HG03196 (cell line): Measurements from ENCODE around the gene MAN2A2.
"Not testable (repeated sequence)": the region's sequence is repeated elsewhere in the genome, so short reads cannot be mapped to it uniquely, and the experiment has no call there.

Source experiments
- ATAC-seq: cut with Tn5 transposase; IDR thresholded peaks from one replicate; pipeline ENCODE4 v1.9.1; 2021; ENCODE audit not compliant: unreplicated experiment

The MAN2A2 gene

DNA sequence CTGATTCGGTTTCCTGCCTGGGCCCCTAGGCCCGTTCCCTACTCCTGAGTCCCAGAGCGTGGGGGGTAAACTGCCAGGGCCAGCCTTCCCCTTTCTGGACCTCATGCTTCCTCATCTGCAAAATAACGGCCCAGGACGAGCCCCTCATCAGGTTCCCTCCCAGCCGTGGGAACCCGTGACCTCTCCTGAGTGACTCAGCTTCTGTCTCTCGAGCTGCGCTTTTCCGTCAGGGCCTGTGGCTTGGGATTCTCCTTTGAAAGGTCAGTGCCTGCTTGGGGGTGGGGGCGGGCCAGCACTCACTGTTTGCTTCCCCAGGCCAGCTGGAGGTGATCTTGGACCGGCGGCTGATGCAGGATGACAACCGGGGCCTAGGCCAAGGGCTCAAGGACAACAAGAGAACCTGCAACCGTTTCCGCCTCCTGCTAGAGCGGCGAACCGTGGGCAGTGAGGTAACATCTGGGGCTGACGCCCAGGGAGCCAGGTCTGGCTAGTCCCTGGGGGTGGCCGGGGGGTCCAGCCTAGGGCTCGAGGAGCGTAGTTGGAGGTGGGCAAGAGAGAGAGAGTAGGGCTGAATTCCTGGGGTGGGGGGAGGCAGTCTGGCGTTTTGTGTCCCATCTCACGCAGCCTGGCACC is 12.8 kb downstream of the MAN2A2 start:
- ATAC-seq = no peak

DNA sequence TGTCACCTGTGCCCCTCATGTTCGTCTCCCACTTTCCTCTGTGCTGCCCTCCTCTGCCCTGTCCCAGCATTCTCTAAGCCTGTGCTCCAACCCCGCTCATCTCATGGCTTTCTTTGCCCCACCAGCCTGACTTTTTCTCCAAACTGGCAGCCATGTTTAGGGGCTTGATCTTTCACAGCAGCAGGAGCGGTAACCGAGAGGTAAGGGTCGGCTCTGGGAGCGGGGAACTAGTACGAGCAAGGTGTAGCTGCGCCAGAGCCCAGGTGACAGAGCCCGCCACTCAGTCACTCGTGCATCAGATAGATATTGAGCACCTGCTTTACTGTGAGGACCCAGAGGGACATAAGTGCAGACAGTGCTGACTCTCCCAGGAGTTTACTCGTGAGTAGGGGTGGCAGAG is 13.4 kb downstream of the MAN2A2 start:
- no peak for ATAC-seq

DNA sequence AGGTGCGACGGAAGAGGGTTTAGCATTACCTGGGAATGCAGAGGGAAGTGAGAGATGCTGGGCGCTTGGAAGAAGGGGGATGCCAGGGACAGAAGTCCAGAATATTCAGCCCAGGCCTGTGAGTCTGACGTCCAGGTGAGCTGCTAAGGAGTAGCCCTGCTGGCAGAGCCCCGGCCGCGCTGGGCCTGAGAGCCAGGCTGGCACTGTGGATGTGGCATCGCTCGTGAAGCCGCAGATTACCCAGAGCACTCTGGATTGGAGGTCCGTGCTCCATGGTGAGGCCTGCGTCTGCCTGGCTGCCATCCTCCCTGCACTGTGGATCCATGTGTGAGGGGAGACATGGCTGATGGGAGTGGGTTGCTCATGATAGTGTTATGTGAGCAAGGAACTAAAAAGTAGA is 14.5 kb downstream of the MAN2A2 start:
- no peak for ATAC-seq

DNA sequence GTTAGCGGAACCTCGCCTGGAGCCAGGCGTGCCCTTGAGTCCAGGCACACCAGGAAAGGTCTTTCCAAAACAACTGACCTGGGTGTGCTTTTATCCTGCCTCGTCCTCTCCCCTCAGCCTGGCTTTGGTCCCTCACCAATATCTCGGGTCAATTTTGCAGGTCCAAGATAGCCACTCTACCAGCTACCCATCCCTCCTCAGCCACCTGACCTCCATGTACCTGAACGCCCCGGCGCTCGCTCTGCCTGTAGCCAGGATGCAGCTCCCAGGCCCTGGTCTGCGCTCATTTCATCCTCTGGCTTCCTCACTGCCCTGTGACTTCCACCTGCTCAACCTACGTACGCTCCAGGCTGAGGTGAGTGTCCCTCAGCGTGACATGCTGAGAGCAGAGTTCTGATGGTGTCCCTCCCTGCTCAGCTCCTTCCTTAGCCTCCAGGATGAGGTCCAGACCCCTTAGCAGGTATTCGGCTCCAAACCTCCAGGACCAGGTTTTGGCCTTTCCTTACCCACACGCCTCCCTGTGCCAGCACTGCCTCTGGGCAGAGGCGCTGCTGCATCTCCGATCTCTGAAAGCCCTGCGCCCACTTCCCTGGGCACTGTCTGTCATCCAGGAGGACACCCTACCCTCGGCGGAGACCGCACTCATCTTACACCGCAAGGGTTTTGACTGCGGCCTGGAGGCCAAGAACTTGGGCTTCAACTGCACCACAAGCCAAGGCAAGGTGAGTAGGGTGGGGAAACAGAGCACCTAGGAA is 15.1 kb downstream of the MAN2A2 start:
- no peak for ATAC-seq

DNA sequence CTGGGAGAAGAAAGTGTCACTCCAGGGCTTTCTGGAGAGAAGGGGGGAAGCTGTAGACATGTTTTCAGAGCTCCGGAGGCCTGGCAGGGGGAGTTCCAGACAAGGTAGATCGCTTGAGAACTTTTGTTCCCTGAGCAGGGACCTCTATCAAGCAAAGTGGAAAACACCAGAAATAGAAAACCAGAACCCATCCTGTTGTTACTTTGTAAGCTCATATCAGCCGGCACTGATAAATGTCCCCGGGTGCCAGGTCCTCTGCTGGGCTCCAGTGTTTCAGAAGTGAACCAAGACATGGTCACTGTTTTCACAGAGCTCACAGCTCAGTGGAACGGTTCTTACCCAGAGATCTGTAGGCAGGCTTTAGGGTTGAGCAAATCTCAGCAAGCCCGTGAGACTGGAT is 15.7 kb downstream of the MAN2A2 start:
- no peak for ATAC-seq

DNA sequence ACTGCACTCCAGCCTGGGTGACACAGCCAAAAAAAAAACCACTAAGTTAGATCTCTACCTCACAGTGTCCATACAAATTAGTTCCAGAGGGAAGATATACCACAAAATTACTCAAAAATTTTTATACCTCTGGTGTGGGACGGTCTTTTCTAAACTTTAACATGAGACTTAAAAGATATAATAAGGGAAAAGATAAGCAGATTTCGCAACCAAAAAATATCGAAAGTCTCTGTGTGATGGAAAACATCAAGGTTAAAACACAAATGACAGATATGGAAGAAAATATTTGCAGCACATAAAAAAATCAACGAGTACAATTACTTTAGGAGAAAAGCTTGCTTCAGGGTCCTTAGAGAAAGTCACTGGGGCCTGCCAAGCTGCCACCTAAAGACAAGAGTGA is 18.8 kb downstream of the MAN2A2 start:
- ATAC-seq = no peak

DNA sequence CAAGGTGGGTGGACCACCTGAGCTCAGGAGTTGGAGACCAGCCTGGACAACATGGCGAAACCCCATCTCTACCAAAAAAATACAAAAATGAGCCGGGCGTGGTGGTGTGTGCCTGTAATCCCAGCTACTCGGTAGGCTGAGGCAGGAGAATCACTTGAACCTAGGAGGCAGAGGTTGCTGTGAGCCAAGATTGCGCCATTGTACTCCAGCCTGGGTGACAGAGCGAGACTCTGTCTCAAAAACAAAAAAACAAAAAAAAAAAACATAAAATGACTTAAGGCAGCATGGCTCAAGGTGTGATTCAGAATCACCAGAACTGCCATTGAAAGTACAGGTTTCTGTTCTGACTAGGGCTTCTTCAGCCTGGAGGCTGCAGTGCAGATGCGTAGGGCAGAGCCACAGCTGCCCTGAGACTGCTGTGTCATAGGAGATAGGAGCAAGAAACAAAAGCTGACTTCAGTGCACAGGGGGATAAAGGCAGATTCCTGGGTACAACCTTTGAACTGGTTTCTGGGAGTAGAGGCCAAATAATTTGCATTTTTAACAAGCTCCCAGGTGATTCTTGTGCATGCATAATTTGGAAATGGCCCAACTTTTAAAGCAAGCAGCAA is 19.7 kb downstream of the MAN2A2 start:
- peak; percentile 53 for ATAC-seq

DNA sequence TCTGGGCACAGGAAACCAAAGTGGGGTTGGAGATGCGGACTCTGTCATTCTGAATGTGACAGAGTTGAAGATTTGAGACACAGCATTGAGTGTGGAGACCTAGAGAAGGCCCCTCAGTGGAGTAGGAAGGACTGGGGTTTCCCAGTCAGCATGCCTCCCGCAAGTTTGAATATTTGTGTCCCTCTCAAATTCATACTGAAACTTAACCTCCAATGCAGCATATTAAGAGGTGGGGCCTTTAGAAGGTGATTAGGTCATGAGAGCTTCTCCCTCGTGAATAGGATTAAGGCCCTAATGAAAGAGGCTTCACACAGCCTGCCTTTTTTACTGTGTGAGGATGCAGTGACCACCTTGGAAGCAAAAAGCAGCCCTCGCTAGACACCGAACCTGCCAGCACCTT is 21.3 kb downstream of the MAN2A2 start:
- peak; percentile 69 for ATAC-seq

DNA sequence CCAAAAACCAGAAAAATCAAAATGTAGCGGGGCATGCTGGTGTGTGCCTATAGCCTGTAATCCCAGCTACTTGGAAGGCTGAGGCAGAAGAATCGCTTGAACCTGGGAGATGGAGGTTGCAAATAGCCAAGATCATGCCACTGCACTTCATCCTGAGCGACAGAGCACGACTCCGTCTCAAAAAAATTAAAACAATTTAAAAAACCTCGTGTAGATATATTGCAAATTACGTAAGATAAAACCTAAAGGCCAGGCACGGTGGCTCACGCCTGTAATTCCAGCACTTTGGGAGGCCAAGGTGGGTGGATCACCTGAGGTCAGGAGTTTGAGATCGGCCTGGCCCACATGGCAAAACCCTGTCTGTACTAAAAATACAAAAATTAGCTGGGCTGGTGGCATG is 23.7 kb downstream of the MAN2A2 start:
- not testable (repeated sequence) for ATAC-seq

DNA sequence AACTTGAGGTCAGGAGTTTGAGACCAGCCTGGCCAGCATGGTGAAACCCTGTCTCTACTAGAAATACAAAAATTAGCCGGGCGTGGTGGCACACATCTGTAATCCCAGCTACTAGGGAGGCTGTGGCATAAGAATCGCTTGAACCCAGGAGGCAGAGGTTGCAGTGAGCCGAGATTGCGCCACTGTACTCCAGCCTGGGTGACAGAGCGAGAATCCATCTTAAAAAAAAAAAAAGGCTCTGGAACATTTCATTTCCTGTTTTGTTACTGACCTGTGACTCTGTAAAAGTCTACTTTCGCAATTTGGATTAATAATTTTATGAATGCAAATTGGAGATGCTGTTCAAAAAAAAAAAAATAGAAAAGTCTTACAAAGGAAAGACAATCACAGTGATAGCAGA is 25.0 kb downstream of the MAN2A2 start:
- ATAC-seq = not testable (repeated sequence)

DNA sequence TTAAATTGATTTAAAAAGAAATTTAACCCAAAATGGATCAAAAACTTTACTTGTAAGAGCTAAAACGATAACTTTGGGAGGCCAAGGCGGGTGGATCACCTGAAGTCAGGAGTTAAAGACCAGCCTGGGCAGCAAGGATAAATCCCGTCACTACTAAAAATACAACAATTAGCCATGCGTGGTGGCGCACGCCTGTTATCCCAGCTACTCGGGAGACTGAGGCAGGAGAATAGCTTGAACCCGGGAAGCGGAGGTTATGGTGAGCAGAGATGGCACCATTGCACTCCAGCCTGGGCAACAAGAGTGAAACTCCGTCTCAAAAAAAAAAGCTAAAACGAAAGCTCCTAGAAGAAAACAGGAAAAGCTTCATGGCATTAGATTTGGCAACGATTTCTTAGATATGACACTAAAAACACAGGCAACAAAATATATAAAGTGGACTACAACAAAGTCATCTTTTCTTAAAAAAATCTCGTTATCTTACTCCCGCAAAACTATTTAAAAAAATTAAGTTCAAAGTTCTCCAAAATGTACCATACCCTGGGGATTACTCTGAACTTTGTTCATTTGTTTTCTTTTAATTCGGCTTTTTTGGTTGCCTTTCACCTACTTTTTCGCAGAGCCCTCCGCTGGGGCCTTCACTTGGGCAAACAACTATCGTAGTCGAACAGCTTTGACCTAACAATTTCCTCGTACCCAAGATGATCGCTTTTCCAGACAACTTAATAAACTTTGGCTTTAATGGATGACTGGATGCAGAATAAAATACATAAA is 26.3 kb downstream of the MAN2A2 start:
- ATAC-seq = no peak

DNA sequence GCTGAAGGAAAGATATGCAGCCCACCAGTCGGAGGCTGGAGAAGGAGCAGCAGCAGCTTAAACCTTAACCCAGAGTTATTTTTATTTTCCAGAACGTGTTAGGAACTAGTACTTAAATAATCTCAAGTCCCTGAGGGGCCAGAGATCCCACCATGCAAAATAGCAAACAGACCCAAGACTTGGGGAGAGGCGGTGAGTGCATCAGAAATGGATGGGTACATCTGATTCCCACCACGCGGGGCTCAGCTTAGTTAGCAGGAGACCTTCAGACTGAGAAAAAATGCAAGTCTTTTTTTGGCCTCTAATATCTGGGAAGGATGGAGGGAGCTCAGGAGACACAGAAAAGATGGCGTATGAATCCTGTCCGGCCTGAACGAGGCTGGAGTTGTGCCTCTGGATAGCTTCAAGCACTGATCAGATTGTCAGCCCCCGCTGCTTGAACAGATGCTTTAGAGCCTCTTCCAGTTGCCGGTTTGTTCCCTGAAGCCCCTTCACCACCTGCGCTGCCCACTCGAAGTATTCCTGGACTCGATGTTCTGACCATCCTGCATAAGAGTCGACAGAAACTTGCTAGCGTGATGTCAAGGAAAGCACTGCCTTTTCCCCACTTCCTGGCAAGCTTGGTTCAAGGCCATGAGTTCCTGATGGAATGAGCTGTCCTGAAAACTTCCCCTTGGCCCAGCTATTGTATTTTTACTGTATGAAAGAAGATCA is 27.9 kb downstream of the MAN2A2 start:
- no peak for ATAC-seq

DNA sequence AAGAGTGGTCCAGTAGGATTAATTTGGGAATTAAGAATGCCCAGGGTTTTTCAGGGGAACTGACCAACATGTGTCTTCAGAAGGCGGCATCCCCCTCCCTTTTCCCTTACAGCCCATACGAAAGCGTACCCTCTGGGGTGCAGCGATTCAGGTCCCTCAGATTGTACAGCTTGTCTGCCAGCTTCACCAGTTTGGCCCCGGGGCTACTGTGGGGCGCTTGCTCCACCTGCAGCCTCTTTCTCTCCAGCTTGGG is 28.4 kb downstream of the MAN2A2 start:
- no peak for ATAC-seq

DNA sequence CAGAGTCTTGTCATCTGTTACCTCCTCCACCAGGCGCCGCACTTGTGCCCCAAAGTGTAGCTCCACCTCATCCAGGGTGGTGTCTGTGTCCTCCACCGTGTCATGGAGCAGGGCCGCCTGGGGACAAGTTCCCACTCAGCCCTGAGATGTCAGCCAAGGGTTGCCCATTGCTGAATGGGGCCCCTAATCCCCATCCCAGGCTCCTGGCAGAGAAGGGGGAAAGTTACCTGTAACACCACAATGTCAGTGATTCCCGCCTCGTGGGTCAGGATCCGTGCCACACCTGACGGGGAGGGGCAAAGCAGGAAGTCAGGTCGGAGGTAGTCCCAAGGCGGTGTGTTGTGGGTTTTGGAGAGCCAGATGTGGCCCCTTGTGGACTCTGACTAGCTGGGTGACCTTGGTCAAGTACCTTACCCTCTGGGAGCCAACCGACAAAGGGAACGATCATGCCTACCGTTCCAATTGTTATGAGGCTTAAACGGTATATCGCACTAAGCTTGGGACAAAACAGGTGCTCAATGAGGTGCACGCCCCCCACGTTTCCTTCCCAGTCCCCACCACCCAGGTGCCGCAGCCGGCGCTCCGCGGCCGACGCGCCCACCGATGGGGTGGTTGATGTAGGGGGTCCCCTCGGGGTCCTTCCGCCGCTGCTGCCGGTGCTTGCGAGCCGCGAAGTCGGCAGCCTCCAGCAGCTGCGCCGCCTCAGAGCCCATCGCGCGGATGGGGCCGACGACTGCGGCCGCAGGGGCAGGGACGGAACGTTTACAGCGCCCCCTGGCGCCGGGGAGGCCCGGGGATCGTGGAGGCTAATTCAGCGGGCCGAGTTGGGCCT is 28.9 kb downstream of the MAN2A2 start, which contains the start of gene HDDC3:
TSS of gene HDDC3 (minus strand) at position 722 of the 832 bp plus-strand sequence. CDS start at position 713, 9 bp downstream.
- ATAC-seq = peak; percentile 43

DNA sequence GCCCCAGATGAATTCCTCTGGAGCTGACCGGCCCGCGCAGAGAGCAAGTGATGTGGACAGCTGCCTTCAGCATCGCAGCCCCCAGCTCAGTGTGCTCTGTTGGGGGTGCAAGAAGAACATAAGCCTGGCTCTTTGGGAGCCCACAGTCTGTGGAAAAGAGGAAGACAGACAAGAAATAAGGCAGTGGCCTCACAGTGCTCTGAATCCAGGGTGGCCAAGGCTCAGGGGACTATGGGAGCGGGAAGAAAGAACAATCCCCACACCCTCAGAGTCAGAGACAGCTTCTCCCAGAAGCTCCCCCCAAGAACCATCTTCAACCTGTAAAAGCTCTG is 29.5 kb downstream of the MAN2A2 start:
- no peak for ATAC-seq

DNA sequence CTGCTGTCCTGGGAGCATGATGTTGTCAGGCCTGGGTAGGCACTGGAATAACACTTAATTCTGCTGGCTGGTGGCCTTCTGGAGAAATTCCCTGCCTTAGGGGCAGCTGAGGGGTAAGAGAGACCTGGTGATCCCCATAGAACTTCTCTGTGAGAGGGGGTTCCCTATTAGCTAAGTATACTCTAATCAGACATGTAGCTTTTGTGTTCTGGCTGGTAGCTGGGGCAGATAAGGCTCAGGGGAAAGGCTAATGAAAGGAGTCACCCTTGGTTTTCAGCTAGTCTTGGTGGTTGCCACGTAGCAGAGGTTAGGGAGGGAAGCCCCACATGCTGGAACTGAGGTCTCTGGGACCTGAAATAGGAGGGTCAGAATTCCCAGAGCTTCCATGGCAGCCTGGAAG is 30.2 kb downstream of the MAN2A2 start:
- no peak for ATAC-seq

DNA sequence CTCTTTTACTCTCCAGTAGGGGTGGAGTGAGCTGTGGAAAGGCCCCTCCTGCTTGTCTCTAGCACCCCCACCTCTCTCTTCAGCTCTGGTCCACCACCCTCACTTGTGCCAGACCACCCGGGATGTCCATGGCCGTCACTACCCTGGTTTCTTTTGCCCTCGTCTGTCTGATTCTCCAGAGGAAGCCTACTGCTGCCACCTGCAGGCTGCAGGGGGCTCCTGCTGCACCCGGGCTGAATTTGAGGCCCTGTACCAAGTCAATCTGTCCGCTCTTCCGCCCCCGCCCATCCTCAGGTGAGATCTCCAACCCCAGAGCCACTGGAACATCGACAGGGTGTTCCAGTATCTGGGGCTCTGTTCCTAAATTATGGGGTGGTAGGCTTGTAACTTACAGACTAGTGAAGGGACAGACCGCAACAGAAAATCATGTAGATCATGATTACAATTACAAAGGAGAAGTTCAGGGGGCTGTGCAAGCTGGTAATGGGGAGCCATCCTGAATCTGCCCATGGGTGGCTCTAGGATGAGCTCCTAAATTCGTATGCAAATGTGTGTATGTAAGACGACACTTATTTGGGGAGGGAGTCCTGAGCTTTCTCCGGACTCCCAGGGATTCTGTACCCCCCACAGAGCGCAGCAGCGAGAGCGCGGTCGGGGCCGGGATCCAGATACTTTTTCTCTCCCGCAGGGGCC is 31.3 kb downstream of the MAN2A2 start:
- ATAC-seq = peak; percentile 34

DNA sequence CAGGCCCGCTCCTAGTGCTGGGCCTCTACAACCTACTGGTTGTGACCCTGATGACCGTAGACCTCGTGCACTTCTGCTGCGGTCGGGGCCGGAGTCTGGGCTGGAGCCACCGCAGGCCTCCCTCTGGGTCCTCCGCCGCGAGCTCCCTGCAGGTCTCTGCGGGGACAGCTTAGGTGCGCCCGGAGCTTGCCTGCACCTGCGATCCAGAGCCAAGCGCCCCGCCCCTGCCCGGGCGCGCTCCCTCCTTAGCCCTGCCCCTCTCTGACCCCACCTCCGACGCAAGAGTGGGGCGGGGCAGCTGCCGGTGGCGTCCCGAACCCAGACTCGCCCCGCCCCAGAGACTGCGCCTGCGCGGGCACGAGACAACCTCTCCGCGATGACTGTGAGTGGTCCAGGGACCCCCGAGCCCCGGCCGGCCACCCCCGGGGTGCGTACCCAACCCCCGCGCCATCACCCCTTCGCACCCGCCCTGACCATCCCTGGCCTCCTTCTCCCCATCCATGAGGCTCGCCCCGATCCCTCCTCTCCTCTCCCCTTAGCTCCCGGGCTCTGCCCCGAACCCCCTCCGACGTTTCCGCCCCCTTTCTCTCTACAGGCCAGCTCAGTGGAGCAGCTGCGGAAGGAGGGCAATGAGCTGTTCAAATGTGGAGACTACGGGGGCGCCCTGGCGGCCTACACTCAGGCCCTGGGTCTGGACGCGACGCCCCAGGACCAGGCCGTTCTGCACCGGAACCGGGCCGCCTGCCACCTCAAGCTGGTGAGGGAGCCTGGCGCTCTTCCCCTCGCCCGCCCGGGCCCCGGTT is 32.0 kb downstream of the MAN2A2 start, which contains the start of gene UNC45A:
TSS of gene UNC45A (plus strand) at position 337 of the 803 bp plus-strand sequence. CDS start at position 377, 40 bp downstream.
- ATAC-seq = peak; percentile 60

DNA sequence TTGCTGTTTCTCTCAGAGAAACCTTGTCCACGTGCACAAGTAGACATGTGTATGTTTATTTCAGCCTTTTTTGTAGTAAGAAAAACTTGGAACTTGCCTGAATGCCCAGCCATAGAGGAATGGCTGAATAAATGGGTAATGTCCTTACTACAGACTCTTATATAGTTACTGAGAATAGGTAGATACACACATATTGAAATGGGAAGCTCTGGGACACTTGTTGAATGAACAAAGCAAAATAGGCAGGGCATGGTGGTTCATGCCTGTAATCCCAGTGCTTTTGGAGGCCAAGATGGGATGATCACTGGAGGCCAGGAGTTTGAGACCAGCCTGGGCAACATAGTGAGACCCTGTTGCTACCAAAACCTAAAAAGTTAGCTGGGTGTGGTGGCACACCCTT is 33.7 kb downstream of the MAN2A2 start:
- ATAC-seq = no peak
